ENCODE data around the gene EXOSC7.

GRCh38 chr3:44957986-44958385 lies 18.1 kb upstream of the EXOSC7 start:
- TF ChIP-seq CTCF (conservative IDR thresholded peaks at IDR 0.05 in 1 of 2, IDR thresholded peaks at IDR 0.05 in 1 of 2; ENCODE audit: extremely low read depth in 1 of 2, insufficient read depth in 1 of 2, low read depth in 1 of 2, low read length in 2 of 2) (no peak), EZH2 (IDR thresholded peaks at IDR 0.05; ENCODE audit: borderline replicate concordance, low read length) (no peak)
